Measurements from ENCODE around the gene RHBDL2.
"Not testable (repeated sequence)": the region's sequence is repeated elsewhere in the genome, so short reads cannot be mapped to it uniquely, and the experiment has no call there.

Gene RHBDL2

GRCh38 chr1:38859561-38860453, 81.8 kb downstream of the RHBDL2 start, which contains the start of gene RRAGC:
Gene RRAGC (minus strand): TSS chr1:38859772. CDS start chr1:38859646, 126 bp downstream.
- intact Hi-C loops (cut with DNase I; ENCODE audit: low total_unique reads): loop anchor here (5.0 kb wide), 1 partner anchor 132 kb away; the partner anchor contains the start of gene AKIRIN1
- peak within 1 kb of the TSS; percentile 96 to 97 for H3K27ac ChIP-seq
- peaks cover 0 to 73% (median 28%) of the 10 kb centered on the region in 4 donors for H3K4me1 ChIP-seq
- no peaks in the 10 kb centered on the region for H3K9me3 ChIP-seq
- H3K27me3 ChIP-seq: no peaks in the 10 kb centered on the region
- H3K36me3 ChIP-seq: peaks cover 20 to 28% (median 26%) of the 10 kb centered on the region in 3 donors
- peak; percentile 100 for DNase-seq
- H3K4me3 ChIP-seq: peak within 1 kb of the TSS; percentile 97 to 98
- TF ChIP-seq, protein P1, sequence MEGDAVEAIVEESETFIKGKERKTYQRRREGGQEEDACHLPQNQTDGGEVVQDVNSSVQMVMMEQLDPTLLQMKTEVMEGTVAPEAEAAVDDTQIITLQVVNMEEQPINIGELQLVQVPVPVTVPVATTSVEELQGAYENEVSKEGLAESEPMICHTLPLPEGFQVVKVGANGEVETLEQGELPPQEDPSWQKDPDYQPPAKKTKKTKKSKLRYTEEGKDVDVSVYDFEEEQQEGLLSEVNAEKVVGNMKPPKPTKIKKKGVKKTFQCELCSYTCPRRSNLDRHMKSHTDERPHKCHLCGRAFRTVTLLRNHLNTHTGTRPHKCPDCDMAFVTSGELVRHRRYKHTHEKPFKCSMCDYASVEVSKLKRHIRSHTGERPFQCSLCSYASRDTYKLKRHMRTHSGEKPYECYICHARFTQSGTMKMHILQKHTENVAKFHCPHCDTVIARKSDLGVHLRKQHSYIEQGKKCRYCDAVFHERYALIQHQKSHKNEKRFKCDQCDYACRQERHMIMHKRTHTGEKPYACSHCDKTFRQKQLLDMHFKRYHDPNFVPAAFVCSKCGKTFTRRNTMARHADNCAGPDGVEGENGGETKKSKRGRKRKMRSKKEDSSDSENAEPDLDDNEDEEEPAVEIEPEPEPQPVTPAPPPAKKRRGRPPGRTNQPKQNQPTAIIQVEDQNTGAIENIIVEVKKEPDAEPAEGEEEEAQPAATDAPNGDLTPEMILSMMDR (IDR thresholded peaks at IDR 0.05): peak in 1 of 2 experiments; percentile 11

DNA sequence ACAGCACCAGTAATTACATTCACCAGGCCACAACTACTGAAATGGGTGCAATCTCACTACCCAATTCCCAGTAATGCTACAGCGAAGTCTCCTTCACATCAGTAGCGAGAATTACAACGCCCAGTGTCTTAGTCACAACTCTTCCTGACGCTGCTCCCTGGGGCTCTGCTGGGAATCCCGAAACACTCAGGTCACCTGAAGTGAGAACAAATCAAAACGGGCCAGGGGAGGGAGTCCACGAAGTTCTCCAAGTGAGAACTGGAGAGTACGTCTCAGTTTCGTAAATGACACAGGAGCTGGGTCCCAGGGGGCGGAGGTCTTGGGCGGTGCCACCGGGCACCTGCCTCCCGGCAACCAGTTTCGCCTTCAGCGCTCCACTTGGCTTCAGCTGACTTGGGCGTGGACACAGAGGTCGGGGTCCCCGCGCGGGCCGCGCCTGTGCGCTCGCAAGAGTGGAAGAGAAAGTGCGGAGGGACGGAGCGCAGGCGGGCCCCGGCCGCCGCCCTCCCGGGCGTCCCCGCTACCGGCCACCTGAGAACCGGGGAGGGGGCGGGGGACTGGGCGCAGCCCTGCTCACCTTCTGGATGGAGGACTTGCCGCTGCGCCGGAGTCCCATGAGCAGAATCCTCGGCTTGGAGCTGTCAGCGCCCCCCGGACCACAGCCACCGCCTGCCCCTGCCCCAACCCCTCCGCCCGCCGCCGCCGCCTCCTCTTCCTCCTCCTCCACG, 82.6 kb downstream of the RHBDL2 start:
- peak; percentile 59 to 81 for DNase-seq
- H3K9me3 ChIP-seq: no peaks in the 10 kb centered on the region
- peaks cover 24 to 29% (median 26%) of the 10 kb centered on the region in 3 donors for H3K36me3 ChIP-seq
- H3K27ac ChIP-seq: peak overlapping the region; percentile 96 to 97
- TF ChIP-seq, protein P1 (IDR thresholded peaks at IDR 0.05): no peak
- peak overlapping the region; percentile 97 to 98 for H3K4me3 ChIP-seq
- intact Hi-C loops (cut with DNase I; ENCODE audit: low total_unique reads): no loop called here
- no peaks in the 10 kb centered on the region for H3K27me3 ChIP-seq
- H3K4me1 ChIP-seq: peaks cover 0 to 72% (median 26%) of the 10 kb centered on the region in 4 donors

DNA sequence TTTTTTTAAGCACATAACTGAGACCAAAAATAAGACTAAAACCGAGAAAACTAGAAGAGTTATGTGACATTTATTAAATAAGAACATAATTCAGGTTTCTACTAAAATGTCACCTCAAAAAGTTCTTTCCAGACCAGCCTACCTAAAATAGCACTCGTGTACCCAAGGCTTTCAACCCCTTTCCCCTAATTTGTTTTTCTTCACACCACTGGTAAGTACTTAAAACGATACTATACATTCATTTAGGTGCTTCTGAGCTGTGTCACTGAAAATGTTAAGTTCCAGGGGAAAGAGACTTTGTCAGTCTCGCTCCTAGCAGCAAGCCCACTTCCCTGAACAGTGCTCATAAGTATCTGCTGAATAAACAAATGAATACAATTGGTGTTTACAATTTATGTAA, 88.8 kb downstream of the RHBDL2 start:
- no peaks in the 10 kb centered on the region for H3K9me3 ChIP-seq
- no peak overlapping the region for H3K4me3 ChIP-seq
- H3K4me1 ChIP-seq: peaks cover 0 to 27% (median 10%) of the 10 kb centered on the region in 4 donors
- H3K36me3 ChIP-seq: peaks cover 49 to 70% (median 68%) of the 10 kb centered on the region in 3 donors
- intact Hi-C loops (cut with DNase I; ENCODE audit: low total_unique reads): no loop called here
- no peaks in the 10 kb centered on the region for H3K27me3 ChIP-seq
- H3K27ac ChIP-seq: no peak overlapping the region
- no peak for DNase-seq
- TF ChIP-seq, protein P1 (IDR thresholded peaks at IDR 0.05): no peak

- intact Hi-C loops (cut with DNase I; ENCODE audit: low total_unique reads): no loop called here
- H3K27me3 ChIP-seq: no peaks in the 10 kb centered on the region
- H3K27ac ChIP-seq: no peak overlapping the region
- no peak for DNase-seq
- H3K9me3 ChIP-seq: no peaks in the 10 kb centered on the region
- H3K4me3 ChIP-seq: no peak overlapping the region
- TF ChIP-seq, protein P1 (IDR thresholded peaks at IDR 0.05): no peak
- H3K4me1 ChIP-seq: no peaks in the 10 kb centered on the region
- peaks cover 64 to 86% (median 66%) of the 10 kb centered on the region in 3 donors for H3K36me3 ChIP-seq
These were observed 93.6 kb downstream of the RHBDL2 start for GRCh38 chr1:38848071-38848470.

DNA sequence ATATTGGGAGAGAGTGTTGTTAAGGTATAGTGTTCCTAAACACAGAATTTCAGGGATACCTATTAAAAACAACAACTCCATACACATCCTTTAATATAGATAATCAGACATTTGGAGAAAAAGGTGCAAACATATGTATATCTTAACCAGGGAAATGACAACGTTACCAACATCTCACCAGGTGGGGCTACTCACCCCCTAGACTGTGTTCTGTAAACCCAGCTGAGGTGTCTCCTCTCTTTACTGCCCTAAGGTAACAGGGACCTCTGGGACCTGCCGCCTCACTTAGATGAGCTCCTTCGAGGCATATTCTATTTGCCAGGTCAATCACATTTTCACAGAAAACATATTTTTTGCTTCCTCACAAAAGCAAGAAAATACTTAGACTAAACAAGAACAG, 95.4 kb downstream of the RHBDL2 start:
- TF ChIP-seq, protein P1 (IDR thresholded peaks at IDR 0.05): no peak
- intact Hi-C loops (cut with DNase I; ENCODE audit: low total_unique reads): no loop called here
- Histone ChIP-seq H3K27ac (no peak overlapping the region), H3K9me3 (no peaks in the 10 kb centered on the region), H3K4me3 (no peak overlapping the region), H3K27me3 (no peaks in the 10 kb centered on the region), H3K36me3 (peaks cover 53 to 91% (median 66%) of the 10 kb centered on the region in 3 donors), H3K4me1 (no peaks in the 10 kb centered on the region)
- DNase-seq: no peak

- H3K27ac ChIP-seq; DNase-seq; intact Hi-C loops (cut with DNase I; ENCODE audit: low total_unique reads); H3K4me1 ChIP-seq; H3K27me3 ChIP-seq; H3K4me3 ChIP-seq; H3K9me3 ChIP-seq: not testable (repeated sequence)
- H3K36me3 ChIP-seq: peaks cover 44 to 84% (median 58%) of the 10 kb centered on the region in 3 donors
These were observed 96.5 kb downstream of the RHBDL2 start for GRCh38 chr1:38845088-38845487.
